Urinary bladder (tissue), 4 donors: Measurements from ENCODE around the gene LMCD1. TPM values are rescaled to one million over a fixed set of nuclear protein-coding genes. Genes with fewer than 3 reads are reported as not detected.
A peak's percentile ranks its signal among the peaks of the same experiment; 100 is the strongest.

ENCODE experiments used
- DNase-seq: peaks from one replicate; pipeline ENCODE4 v3.0.0-alpha.2; 2015; ENCODE audit errors: extremely low spot score
- H3K27ac ChIP-seq: one replicate; pipeline ENCODE4 v1.5.1; 2013; ENCODE audit warnings: low read depth, mild to moderate bottlenecking, moderate library complexity
- H3K36me3 ChIP-seq: one replicate; pipeline ENCODE4 v1.6.1; 2013; ENCODE audit warnings: mild to moderate bottlenecking, moderate library complexity; ENCODE audit not compliant: insufficient read depth
- H3K4me1 ChIP-seq: one replicate; pipeline ENCODE4 v1.6.1; 2013; ENCODE audit warnings: mild to moderate bottlenecking, moderate library complexity; ENCODE audit not compliant: insufficient read depth
- H3K4me3 ChIP-seq: one replicate; pipeline ENCODE4 v1.5.1; 2013; ENCODE audit warnings: low read depth, low read length
- whole genome bisulfite sequencing: extraction: QIAGEN DNeasy Blood & Tissue Kit; methylation state at CpG from one replicate; pipeline ENCODE4 v1.1.7; 2013; 5-methylcytosine and 5-hydroxymethylcytosine counted together
- polyA plus RNA-seq: library from polyadenylated mRNA; stranded (reverse); fragments of 200-250 nt; gene quantifications from one replicate; pipeline ENCODE4 v1.2.3, GENCODE V29; 2013
- total RNA-seq: library from RNA; depleted of rRNA; stranded (reverse); fragments of >200 nt; gene quantifications from one replicate; pipeline ENCODE4 v1.2.3, GENCODE V29; 2014
- donor health status: healthy with polysubstance abuse.
- donor health status: healthy.

LMCD1 gene, protein sequence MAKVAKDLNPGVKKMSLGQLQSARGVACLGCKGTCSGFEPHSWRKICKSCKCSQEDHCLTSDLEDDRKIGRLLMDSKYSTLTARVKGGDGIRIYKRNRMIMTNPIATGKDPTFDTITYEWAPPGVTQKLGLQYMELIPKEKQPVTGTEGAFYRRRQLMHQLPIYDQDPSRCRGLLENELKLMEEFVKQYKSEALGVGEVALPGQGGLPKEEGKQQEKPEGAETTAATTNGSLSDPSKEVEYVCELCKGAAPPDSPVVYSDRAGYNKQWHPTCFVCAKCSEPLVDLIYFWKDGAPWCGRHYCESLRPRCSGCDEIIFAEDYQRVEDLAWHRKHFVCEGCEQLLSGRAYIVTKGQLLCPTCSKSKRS
- total RNA-seq: 34.3 TPM
- polyA plus RNA-seq: 163 TPM

DNA sequence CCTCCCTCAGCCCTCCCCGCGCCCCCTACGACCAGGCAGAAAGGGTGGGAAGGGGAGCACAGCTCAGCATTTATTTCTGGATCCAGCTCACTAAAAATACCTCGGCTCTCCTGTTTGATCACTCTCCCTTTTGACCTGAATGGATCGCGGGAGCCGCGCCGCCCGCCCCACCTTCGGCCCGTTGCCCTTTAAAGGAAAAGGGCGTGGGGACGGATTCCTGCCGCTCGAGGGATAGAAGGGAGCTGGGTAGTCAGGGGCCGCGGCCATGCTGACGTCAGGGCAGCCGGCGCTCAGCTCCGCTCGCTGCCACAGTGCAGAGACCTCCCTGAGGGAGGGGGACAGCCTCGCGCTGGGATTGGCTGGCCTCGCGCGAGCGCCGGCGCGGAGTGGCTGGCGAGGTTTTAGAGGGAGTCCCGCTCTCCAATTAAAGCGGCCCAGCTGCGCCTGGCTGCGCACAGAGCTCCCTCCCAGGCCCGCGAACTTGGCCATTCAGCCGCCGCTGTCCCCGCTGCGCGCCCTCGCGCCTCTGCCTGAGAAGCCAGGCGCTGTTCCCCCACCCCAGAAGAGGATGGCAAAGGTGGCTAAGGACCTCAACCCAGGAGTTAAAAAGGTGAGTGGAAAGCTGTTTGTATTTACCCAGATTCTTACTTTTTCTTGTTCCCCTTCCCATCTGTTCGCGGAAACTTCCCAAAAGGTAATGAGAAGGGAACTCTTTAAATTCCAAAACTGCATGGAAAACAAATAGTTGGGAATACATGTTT, at the start of gene LMCD1:
Gene LMCD1, plus strand, starts transcription at position 453 of the 761 bp plus-strand sequence. Its CDS starts 116 bp downstream, at position 569.
- 1% methylated on average over 49 of the region's 49 CpGs for WGBS
- Histone ChIP-seq H3K36me3 (no peaks in the 10 kb centered on the region), H3K27ac (peak within 1 kb of the TSS; percentile 70), H3K4me3 (peak within 1 kb of the TSS; percentile 46), H3K4me1 (no peaks in the 10 kb centered on the region)
- DNase-seq: peak; percentile 84

DNA sequence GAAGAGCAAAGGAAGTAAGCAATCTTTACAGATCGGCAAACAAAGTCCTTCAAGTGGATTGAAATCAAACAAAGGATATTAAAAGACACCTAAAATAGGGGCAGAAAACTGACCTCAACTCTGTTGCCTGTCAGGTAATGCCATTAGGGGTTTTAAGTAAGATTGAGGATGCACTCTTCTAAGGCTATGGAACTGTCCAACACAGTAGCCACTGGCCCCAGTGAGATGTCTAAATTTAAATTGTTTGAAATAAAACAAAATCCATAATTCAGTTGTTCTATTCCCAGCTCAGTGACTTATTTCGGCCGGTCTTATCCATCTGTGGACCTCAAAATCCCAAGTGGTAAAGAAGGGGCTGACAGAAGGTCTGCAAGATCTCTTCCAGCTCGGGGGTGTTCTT, 49.5 kb upstream of the LMCD1 start:
- Histone ChIP-seq H3K36me3 (no peaks in the 10 kb centered on the region), H3K4me3 (no peak overlapping the region), H3K27ac (no peak overlapping the region), H3K4me1 (no peaks in the 10 kb centered on the region)
- no peak for DNase-seq
- WGBS: 90% methylated on average over 4 of the region's 4 CpGs

DNA sequence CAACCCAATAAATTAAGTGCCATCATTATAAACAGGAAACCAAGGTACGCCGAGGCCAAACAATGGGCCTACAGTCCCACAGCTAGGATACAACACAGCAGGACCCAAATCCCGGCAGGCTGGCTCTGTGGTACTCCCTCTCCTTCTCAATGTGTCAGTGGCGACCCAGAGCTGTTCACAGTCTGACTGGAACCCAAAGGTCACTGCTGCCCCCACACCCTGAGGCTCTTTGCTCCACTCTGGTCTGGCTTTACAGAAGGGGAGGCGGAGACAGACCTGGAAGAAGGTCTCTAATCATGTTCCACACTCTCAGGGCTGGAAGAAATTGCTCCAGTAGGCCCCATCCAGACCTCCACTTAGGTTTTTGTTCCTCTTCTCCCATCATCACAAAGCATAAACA, 48.5 kb upstream of the LMCD1 start:
- 93% methylated on average over 5 of the region's 5 CpGs for WGBS
- no peak overlapping the region for H3K27ac ChIP-seq
- no peak for DNase-seq
- no peaks in the 10 kb centered on the region for H3K36me3 ChIP-seq
- no peak overlapping the region for H3K4me3 ChIP-seq
- no peaks in the 10 kb centered on the region for H3K4me1 ChIP-seq

DNA sequence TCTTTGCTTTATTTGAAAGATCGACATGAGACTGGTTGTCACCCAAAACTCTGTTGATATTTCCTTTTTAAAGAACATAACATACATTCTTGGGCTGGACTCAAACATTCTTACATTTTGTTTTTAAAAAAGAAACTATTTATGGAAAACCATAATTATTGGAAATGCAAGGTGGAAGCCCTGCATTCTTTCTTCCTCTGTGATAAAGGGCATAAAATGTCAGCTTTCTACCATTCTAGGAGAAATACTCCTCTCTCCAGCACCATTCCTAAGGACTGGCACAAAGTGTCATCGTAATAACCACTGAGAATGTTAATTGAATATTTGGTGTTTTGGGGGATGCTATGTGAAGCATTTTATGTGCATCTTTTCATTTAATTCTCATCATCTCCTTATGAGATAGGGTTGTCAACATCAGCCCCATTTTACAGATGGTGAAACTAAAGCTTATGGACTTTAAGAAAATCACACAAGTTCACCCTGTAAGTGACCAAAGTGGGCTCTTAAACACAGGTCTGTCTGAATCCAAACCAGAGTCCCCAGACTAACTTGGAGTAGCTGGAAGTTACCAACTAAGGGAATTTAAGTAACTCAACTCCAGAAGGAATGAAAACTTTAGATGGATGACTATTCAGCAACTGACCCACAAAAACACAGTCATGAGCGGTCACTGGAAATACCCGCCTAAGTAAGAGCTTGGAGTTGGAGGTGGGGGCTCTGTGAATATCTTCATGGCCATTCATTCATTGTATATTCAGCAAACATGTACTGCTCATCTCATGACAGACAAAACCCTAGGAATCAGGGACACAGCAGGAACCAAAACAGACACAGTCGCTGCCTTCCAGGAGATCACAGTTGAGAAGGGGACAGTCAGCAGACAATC, 45.9 kb upstream of the LMCD1 start:
- Histone ChIP-seq H3K4me1 (no peaks in the 10 kb centered on the region), H3K4me3 (no peak overlapping the region), H3K36me3 (no peaks in the 10 kb centered on the region), H3K27ac (no peak overlapping the region)
- 77% methylated on average over 5 of the region's 5 CpGs for WGBS
- no peak for DNase-seq

DNA sequence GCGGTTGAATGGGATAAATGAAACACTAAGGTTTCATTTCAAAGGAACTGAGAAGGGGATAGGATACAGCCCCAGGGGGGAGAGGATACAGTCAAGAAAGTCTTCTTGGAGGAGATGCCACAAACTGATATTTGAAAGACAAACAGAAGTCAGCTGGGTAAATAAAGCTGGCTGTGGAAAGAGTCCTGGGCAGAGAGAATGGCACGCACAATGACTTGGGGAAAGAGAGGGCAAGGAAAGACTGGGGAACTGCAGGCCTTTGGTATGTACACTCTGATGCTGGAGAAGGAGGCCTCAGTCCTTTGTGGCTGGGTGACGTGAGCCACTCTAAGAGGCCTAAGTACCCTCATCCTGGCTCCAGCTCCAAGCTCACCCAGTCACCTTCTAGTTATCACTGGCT, 45.2 kb upstream of the LMCD1 start:
- no peak overlapping the region for H3K27ac ChIP-seq
- 97% methylated on average over 3 of the region's 3 CpGs for WGBS

DNA sequence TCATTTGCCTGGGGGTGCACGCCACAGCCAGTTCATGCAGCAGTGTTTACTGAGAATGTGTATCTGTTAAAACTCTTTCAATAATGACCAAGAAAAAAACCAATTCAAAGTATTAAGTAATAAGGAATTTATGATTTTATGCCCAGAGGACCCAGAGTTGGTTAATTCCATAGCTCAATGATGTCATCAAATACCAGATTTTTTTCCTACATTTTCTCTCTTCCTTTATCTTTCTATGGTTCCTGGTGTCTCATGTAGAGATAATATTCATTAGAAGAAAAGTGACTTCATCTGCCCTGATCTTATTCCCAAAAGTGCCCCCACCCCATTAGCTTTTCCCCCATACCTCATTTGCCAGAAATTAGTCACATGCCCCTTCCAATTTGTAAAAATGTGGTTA, 44.6 kb upstream of the LMCD1 start:
- Histone ChIP-seq H3K4me3 (no peak overlapping the region), H3K4me1 (no peaks in the 10 kb centered on the region), H3K27ac (no peak overlapping the region), H3K36me3 (no peaks in the 10 kb centered on the region)
- no peak for DNase-seq
- WGBS: 98% methylated on average over 1 of the region's 1 CpG

More for the DNA sequence above, 45.2 kb upstream of the LMCD1 start:
- Histone ChIP-seq H3K4me3 (no peak overlapping the region), H3K4me1 (no peaks in the 10 kb centered on the region), H3K36me3 (no peaks in the 10 kb centered on the region)
- no peak for DNase-seq

DNA sequence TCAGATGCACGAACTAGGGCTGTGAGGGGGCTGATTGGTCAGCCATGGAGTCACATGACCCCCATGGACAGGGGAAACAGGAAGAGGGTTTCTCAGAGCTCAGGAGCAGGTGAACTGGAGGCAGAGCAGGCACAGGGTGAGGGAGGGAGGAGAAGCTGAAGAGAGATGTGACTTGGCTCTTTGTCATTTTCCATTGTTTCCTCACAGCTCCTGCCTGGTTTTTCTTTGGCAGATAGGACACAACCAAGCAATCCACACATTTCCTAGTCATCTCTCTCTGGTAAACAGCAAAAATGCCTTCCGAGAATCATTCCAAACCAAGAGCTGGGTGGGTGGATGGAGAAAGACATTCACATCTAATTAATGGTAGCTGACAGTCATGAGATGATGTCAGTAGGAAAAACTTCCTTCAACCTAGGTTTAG, 43.4 kb upstream of the LMCD1 start:
- no peaks in the 10 kb centered on the region for H3K36me3 ChIP-seq
- H3K27ac ChIP-seq: no peak overlapping the region
- DNase-seq: no peak
- 81% methylated on average over 2 of the region's 2 CpGs for whole genome bisulfite sequencing
- H3K4me3 ChIP-seq: no peak overlapping the region
- H3K4me1 ChIP-seq: no peaks in the 10 kb centered on the region

DNA sequence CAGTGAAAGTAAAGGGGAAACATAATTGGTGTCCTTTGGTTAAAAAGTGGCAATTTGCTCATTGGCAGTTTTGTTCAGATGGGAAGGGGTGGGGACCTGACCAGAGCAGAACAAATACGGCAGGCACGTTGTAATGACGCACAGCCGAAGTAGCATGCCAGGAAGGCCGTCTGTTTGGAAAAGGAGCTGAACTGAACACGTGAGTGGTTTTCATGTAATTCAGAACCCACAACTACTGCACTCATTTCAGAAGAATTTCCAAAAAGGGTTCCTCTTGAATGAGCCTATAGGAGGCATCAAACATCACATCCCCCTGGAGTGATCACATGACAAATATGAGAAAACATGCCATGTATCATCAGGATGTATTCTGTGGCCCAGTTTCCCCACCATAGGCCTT, 42.9 kb upstream of the LMCD1 start:
- no peak overlapping the region for H3K27ac ChIP-seq
- H3K36me3 ChIP-seq: no peaks in the 10 kb centered on the region
- WGBS: 76% methylated on average over 6 of the region's 6 CpGs
- H3K4me1 ChIP-seq: no peaks in the 10 kb centered on the region
- no peak for DNase-seq
- H3K4me3 ChIP-seq: no peak overlapping the region

DNA sequence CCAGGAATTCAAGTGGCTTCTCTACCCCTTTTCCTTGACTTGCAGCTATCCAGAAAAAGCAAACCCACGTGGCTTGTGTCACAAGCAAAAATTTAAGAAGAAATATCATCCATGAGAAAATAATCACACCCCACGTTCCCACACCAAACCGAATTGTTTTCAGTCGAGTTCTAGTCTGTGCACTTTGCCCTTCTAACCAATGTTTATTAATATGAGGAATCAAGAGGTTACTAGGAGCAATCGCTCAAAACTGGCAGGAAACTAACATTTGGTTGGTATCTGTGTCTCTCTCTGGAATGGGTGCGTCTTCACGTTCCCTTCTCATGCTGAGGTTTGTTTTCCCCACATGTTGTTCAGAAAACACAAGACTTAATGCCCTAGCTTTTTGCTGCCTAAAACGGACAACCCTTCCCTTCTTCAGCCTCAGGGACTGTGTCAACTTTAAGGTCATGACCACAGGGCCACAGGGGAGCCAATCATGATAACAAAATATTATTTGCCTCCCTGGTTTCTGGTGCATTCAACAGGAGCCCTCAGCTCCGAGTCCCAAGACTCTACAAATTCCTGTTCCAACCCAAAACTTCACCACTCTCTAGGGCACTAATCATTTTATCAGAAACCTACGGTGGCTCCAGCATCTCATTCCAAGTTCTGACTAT, 41.4 kb upstream of the LMCD1 start:
- H3K4me1 ChIP-seq: no peaks in the 10 kb centered on the region
- 85% methylated on average over 10 of the region's 10 CpGs for WGBS
- H3K27ac ChIP-seq: no peak overlapping the region
- DNase-seq: no peak
- H3K36me3 ChIP-seq: no peaks in the 10 kb centered on the region
- H3K4me3 ChIP-seq: no peak overlapping the region

DNA sequence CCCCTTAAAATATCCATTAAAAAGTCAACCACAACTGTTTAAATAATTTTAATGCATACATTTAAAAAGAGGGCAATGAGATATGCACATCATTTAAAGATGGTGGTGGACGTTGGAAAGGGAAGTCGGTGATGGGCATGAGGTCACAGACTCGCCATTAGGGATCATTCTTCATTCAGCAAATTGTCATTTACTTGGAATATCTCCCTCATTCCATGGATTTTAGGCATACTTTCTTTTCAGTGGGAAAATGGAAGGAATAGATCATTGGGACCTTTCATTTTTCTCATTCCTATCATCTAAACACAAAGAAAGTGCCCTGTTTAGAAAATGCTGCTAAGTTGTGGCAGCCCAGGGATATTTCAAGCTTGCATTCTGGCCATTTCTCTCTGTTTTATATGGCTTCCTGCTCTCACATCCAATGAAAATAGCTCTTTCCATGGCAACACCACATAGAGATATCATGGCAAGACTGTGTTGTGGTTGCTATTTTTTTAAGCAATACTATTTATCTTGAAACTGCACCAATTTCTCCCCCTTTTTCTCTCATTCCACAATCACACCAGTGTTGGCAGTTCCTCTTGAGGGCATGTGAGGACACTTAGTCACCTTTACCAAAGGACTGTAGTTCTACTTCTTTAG, 40.7 kb upstream of the LMCD1 start:
- H3K36me3 ChIP-seq: no peaks in the 10 kb centered on the region
- no peak for DNase-seq
- 75% methylated on average over 3 of the region's 3 CpGs for WGBS
- H3K27ac ChIP-seq: no peak overlapping the region
- H3K4me1 ChIP-seq: no peaks in the 10 kb centered on the region
- H3K4me3 ChIP-seq: no peak overlapping the region

DNA sequence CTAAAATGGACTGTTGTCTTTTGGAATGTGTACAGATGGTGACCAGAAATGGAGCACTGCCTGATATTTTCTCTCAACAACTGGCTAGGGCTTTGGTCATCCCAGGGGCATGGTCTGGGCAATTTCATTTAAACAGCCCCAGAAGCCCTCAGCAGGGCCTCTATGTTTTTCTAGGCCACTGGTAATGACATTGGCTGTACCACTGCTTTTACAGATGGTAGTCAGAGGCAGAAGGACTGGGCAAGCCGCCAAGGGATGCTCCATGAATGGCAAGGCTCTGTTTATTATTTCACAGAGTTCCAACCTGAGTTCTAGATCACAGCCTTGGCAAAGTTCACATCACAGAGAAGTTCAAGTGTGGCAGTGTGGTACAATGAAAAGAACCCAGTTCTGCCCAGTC, 37.0 kb upstream of the LMCD1 start:
- WGBS: 94% methylated on average over 1 of the region's 1 CpG
- Histone ChIP-seq H3K4me1 (no peaks in the 10 kb centered on the region), H3K36me3 (no peaks in the 10 kb centered on the region), H3K4me3 (no peak overlapping the region), H3K27ac (no peak overlapping the region)
- DNase-seq: no peak

DNA sequence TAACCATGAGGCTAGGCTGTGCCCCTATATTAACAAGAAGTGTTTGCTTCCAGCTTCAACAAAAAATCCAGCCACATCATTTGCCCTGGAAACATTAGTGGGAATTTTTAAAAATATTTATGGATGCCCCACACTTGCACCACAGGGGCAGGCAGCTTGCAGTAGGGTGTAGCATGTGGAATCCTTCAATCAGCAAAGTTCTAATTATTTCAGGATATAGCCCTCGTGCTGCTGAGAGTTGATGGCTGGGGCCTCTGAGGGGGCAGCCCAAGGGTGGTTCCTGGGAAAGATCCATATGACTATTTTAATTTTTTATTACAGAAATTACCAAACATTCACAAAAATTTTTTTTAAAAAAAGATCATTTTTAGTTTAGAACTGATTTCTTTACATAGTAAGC, 35.1 kb upstream of the LMCD1 start:
- no peak for DNase-seq
- Histone ChIP-seq H3K27ac (no peak overlapping the region), H3K4me1 (no peaks in the 10 kb centered on the region), H3K4me3 (no peak overlapping the region), H3K36me3 (no peaks in the 10 kb centered on the region)
- 69% methylated on average over 1 of the region's 1 CpG for WGBS

DNA sequence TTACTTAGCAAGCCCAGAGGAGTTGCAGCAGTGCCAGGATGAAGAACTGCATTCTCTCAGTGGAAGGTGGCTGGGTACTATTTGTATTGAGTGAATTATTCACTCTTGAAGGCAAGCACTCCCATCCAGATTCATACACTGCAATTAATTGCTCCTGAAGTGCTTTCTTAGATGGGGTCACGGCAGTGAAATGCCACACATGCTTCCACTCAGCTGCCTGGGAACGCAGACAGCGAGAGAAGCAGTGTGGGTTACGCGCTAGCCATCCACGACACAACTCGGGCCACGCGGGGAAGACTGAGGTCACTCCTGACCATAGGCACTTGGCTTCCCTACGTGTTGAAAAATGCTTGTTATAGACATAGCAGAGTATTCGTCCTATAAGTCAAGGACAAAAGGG, 30.8 kb upstream of the LMCD1 start:
- Histone ChIP-seq H3K4me3 (no peak overlapping the region), H3K27ac (no peak overlapping the region), H3K36me3 (no peaks in the 10 kb centered on the region), H3K4me1 (no peaks in the 10 kb centered on the region)
- no peak for DNase-seq
- WGBS: 90% methylated on average over 11 of the region's 11 CpGs
